ENCODE measurements around the gene TMEM200A.

DNA sequence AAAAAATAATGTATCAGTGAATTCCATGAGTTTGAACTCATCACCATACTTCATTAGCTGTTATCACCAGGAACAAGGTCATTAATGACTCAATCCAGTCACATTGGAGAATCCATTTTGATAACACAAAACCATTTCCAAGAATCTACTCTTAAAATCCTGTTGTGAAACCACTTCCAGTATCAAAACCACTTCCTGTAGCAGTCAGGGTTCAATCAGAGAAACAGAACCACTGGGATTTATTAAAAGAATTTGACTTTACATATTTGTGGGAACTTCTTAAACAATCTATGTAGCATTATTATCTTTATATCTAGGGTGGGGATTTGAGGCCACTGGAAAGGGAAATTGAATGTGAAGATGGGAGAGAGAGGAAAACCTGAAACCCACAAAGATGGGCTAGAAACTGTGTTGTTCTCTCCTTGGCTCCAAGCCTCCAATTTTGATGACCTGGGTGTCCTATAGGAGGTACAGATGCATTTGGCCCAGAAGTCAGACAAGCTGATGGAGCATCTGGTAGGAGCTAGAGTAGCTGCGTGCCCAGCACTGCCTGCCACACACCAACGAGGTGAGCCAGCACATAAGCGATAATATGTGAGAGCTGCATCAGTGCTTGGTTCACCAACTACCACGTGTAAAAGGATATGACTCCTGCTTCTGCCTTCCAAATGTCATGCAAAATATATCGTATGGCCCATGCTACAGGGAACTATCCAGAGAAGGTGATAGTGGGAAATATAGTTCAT, 117.0 kb downstream of the TMEM200A start:
- TF ChIP-seq, protein P1, sequence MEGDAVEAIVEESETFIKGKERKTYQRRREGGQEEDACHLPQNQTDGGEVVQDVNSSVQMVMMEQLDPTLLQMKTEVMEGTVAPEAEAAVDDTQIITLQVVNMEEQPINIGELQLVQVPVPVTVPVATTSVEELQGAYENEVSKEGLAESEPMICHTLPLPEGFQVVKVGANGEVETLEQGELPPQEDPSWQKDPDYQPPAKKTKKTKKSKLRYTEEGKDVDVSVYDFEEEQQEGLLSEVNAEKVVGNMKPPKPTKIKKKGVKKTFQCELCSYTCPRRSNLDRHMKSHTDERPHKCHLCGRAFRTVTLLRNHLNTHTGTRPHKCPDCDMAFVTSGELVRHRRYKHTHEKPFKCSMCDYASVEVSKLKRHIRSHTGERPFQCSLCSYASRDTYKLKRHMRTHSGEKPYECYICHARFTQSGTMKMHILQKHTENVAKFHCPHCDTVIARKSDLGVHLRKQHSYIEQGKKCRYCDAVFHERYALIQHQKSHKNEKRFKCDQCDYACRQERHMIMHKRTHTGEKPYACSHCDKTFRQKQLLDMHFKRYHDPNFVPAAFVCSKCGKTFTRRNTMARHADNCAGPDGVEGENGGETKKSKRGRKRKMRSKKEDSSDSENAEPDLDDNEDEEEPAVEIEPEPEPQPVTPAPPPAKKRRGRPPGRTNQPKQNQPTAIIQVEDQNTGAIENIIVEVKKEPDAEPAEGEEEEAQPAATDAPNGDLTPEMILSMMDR (IDR thresholded peaks at IDR 0.05), result no peak
- TF ChIP-seq POLR2AphosphoS5 (IDR thresholded peaks at IDR 0.05), result no peak
- no peak for TF ChIP-seq POLR2A (IDR thresholded peaks at IDR 0.05)
